ENCODE data around the gene HLA-DMB. TPM values are rescaled to one million over a fixed set of nuclear protein-coding genes. Genes with fewer than 3 reads are reported as not detected.

The HLA-DMB gene
- total RNA-seq, 1 experiment from 2014 or later = 3.3 TPM

- Histone ChIP-seq H3K4me2 (ENCODE audit: low read length) (no peak overlapping the region), H3K9ac (ENCODE audit: low read length) (no peak overlapping the region), H3K36me3 (ENCODE audit: control insufficient read depth in 1 of 2, insufficient read depth in 2 of 2, low read length in 2 of 2) (no peaks in the 10 kb centered on the region), H3K27ac (ENCODE audit: low read depth, low read length) (no peak overlapping the region), H3K4me3 (replicated peaks in 1 of 2; ENCODE audit: low read depth in 1 of 2, low read length in 2 of 2) (no peak overlapping the region), H3K9me2 (ENCODE audit: insufficient read depth) (no peaks in the 10 kb centered on the region), H4K20me1 (ENCODE audit: insufficient read depth) (no peaks in the 10 kb centered on the region), H2AFZ (ENCODE audit: low read depth, low read length, poor library complexity, severe bottlenecking) (no peak overlapping the region), H3K4me1 (ENCODE audit: control insufficient read depth in 1 of 2, insufficient read depth in 2 of 2, low read length in 2 of 2) (peaks cover 0 to 17% of the 10 kb centered on the region in 2 experiments; a peak in 2 of 4 replicates), H3K79me2 (ENCODE audit: insufficient read depth, low read length) (0 out of 2 replicates have a peak, but pooled peaks cover 7% of the 10 kb centered on the region), H3K27me3 (ENCODE audit: insufficient read depth, low read length) (no peaks in the 10 kb centered on the region), H3K9me3 (ENCODE audit: control insufficient read depth in 1 of 2, insufficient read depth in 1 of 2, low read depth in 1 of 2, low read length in 2 of 2) (no peaks in the 10 kb centered on the region)
- ChIA-PET RAD21 (ENCODE audit: low non-redundant PET in 1 of 2, low total read pairs in 2 of 2, uncharacterized antibody in 2 of 2, unreplicated experiment in 2 of 2) (no interaction called here), CTCF (interaction anchor here (1.0 to 3.8 kb wide), 8 partner anchors 8 to 117 kb away, joined by 3 to 73 read pairs (median 20); partner anchors contain the start of genes BRD2, HLA-DMB and TAP2), POLR2A (interaction anchor here (0.7 to 8.1 kb wide), 3 partner anchors 14 to 32 kb away, joined by 3 to 143 read pairs (median 3); partner anchors contain the start of gene BRD2)
- BruUV-seq (replicated peaks) = no TSS peak
- ATAC-seq (peak; percentile 70), DNase-seq (ENCODE audit: low read depth, low spot score) (no peak)
- TF ChIP-seq ZFX (IDR thresholded peaks at IDR 0.05) (no peak), ELF1 (IDR thresholded peaks at IDR 0.05; ENCODE audit: borderline replicate concordance, low read depth) (no peak), POLR2A (IDR thresholded peaks at IDR 0.05; ENCODE audit: borderline replicate concordance, extremely low read depth, insufficient read depth, insufficient read length) (no peak), TCF7L2 (IDR thresholded peaks at IDR 0.05; ENCODE audit: borderline replicate concordance, extremely low read depth, insufficient read depth, insufficient read length) (no peak), SRF (IDR thresholded peaks at IDR 0.05; ENCODE audit: low read depth) (no peak), EZH2 (IDR thresholded peaks at IDR 0.05) (no peak), FOSL1 (IDR thresholded peaks at IDR 0.05; ENCODE audit: low read depth) (no peak), SIN3A (IDR thresholded peaks at IDR 0.05; ENCODE audit: low read depth) (no peak), RAD21 (IDR thresholded peaks at IDR 0.05; ENCODE audit: low read depth) (peak; percentile 6; the same call in 1 of the 2 replicates), ZNF274 (IDR thresholded peaks at IDR 0.05; ENCODE audit: low read depth, low read length) (no peak), CTCF (IDR thresholded peaks at IDR 0.05 in 2 of 3, conservative IDR thresholded peaks at IDR 0.05 in 1 of 3; ENCODE audit: borderline replicate concordance in 1 of 3, insufficient read depth in 1 of 3, low read depth in 2 of 3, low read length in 2 of 3) (peak; percentile 26 to 67 (median 59); a peak in 5 of 6 replicates)
- TF ChIP-seq, protein P1, sequence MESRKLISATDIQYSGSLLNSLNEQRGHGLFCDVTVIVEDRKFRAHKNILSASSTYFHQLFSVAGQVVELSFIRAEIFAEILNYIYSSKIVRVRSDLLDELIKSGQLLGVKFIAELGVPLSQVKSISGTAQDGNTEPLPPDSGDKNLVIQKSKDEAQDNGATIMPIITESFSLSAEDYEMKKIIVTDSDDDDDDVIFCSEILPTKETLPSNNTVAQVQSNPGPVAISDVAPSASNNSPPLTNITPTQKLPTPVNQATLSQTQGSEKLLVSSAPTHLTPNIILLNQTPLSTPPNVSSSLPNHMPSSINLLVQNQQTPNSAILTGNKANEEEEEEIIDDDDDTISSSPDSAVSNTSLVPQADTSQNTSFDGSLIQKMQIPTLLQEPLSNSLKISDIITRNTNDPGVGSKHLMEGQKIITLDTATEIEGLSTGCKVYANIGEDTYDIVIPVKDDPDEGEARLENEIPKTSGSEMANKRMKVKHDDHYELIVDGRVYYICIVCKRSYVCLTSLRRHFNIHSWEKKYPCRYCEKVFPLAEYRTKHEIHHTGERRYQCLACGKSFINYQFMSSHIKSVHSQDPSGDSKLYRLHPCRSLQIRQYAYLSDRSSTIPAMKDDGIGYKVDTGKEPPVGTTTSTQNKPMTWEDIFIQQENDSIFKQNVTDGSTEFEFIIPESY (IDR thresholded peaks at IDR 0.05; ENCODE audit: extremely low read depth, insufficient replicate concordance, low read length) = no peak
- intact Hi-C loops (cut with micrococcal nuclease) = no loop called here
These were observed 14.4 kb upstream of the HLA-DMB start for GRCh38 chr6:32954986-32955802.
